G401 (cell line): ENCODE results near the gene NEK8. TPM values are rescaled to one million over a fixed set of nuclear protein-coding genes. Genes with fewer than 3 reads are reported as not detected.
"Not testable (repeated sequence)": the region's sequence is repeated elsewhere in the genome, so short reads cannot be mapped to it uniquely, and the experiment has no call there.

Source experiments
- DNase-seq: peaks from one replicate; pipeline ENCODE4 v3.0.0-alpha.2; 2015; ENCODE audit warnings: low spot score
- in situ Hi-C: cut with HindIII; loops from 2 replicates; pipeline ENCODE4 v1.10.0; 2016; ENCODE audit warnings: low sequenced_read_pairs, mixed read lengths
- total RNA-seq: library from RNA; depleted of rRNA; stranded (reverse); fragments of >200 nt; shearing (Covaris generic); gene quantifications from 2 replicates; pipeline ENCODE4 v1.2.3, GENCODE V29; 2014

The NEK8 gene
- total RNA-seq, 1 experiment from 2014 or later, result 10.2 TPM

DNA sequence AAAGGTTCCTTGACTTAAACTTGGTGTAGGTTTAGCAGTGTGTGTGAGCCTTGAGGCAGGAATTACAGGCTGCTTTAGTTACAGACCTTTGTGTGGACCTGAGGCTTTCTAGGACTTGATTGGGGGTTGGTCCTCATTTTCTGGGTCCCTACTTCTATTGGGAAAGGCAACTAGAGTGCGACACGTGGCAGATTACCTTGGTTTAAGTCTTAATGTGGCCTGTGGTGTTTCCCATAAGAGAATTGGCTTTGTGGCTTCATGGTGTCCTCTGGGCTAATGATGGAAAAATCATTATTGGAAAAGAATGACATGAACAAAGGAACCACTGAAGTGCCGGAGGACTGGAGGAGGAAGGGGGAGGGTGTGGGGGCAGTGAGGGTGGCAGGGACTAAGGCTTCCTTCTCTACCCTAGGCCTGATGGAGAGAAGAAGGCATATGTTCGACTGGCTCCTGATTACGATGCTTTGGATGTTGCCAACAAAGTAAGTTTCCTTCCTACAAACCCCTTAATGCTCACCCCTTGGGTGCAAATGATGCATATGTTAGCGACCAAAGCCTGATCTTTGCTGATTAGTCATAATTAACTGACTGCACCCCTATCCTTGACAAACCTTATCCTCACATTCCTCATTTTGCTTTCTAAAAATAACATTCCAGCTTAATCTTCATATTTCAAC lies 5.3 kb upstream of the NEK8 start:
- in situ Hi-C loops, result no loop called here
- DNase-seq, result no peak

DNA sequence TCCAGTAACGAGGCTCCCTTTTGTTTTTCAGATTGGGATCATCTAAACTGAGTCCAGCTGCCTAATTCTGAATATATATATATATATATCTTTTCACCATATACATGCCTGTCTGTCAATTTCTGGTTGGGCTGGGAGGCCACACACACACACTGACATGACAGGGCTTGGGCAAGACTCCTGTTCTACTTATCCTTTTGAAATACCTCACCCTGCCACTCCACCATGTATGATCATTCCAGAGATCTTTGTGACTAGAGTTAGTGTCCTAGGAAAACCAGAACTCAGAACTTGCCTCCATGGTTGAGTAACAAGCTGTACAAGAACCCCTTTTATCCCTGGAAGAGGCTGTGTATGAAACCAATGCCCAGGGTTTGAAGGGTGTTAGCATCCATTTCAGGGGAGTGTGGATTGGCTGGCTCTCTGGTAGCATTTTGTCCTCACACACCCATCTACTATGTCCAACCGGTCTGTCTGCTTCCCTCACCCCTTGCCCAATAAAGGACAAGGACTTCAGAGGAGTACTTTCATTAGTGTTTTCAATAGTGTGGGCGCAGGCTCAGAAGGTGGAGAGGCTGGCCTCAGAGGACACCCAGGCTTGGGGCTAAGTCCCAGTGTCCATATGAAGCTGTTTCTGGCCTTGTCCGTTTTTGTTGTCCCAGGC lies 4.6 kb upstream of the NEK8 start:
- in situ Hi-C loops, DNase-seq: not testable (repeated sequence)

DNA sequence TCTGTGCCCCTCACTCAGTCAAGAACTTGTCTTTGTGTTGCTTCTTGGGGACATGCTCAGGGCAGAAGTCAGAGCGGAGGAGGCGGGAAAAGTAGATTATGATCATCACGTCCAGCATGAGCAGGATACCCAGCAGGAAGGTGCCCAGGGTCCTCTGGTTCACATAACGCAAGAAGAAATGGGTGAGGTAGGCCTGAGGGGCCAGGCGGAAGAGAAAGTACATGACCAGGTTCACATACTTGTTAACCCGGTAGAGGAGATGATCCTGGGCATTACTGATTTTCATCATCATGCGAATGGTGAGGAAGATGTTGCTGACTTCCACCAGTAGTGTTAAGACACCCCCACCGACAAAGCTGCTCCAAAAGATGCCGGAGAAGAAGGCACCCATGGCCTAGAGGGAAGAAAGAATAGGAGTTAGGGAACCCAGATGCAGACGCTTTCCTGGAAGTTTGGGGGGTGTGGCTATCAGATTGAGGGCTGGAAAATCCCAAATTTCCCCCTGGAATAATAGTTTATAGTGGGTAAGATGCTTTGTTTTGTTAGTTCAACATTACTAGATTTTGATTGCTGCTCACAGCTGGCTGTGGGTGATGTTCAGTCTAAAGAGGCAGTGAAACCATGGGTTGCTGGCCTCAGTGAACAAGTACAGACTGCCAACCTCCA lies 4.0 kb upstream of the NEK8 start:
- DNase-seq, result peak; percentile 19
- in situ Hi-C loops, result no loop called here

DNA sequence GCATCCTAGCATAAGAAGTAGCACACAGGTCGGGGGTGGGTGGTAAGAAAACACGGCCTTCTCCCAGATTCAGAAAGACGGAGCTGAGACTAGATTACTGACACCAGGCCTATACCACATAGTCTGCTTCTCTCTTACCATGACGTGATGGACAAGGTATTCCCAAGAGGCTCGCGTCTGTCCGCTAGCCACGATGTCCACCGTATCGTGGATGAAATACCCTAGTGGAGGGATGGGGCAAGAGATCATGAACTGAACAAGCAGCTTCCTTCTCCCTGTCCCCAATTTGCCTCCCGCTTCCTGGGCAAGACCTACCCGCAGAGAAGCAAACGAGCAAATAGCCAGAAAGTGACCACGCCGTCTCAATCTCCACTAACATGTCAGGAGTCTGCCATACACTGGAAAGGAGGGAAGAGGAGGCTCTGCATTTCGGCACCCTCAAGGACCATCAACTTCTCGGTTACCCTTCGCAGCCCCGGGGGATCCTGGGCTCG lies 3.4 kb upstream of the NEK8 start:
- in situ Hi-C loops, result no loop called here
- peak; percentile 54 for DNase-seq

DNA sequence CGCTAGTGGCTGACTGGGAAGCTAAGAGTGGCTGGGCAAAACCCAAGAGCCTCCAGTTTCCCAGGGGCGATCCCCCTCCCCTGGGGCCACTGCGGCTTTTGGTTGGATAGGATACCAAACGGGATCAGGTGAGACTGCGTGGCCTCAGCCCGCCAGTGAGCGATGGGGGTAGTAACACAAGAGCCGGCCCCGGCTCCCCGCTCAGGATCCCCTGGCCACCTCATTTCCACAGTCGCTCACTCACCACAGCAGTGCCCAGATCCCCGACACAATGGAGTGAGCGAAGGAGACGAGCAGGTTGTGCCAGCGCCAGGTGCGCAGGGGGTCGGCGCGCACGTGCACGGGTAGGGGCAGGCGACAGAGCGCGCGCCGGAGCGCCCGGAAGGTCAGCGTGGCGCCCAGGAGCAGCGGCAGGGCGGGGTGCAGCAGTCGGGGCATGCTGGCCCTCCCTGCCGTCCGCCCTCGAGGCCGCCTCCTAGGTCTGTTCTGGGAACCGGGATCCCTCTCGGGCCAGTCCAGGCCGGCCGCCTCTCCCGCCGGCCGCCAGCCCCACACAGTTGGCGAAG lies 2.8 kb upstream of the NEK8 start:
- in situ Hi-C loops, result no loop called here
- peak; percentile 56 for DNase-seq

DNA sequence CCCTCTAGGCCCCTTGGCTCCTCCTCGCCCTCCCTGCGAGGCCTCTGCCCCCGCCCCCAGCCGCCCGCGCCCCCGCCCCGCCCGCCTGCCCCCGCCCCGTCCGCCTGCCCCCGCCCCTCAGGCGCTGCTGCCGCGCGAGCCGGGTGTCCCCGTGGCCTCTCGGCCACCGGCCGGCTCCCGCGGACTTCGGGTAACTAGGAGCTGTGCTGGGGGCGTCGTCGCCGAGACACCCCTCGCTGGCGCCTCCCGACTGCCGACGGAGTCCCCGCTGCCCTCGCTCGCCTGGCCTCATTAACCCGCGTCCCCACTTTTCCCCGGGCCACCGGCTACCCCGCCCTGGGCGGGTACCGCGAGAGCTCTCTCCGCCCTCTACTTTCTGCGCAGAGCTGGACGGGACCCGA lies 2.4 kb upstream of the NEK8 start, which contains the start of gene TLCD1:
TSS of gene TLCD1 (minus strand) at position 8 of the 401 bp plus-strand sequence. CDS start 136 bp downstream, outside the sequence.
- DNase-seq, result peak; percentile 35
- in situ Hi-C loops, result no loop called here

DNA sequence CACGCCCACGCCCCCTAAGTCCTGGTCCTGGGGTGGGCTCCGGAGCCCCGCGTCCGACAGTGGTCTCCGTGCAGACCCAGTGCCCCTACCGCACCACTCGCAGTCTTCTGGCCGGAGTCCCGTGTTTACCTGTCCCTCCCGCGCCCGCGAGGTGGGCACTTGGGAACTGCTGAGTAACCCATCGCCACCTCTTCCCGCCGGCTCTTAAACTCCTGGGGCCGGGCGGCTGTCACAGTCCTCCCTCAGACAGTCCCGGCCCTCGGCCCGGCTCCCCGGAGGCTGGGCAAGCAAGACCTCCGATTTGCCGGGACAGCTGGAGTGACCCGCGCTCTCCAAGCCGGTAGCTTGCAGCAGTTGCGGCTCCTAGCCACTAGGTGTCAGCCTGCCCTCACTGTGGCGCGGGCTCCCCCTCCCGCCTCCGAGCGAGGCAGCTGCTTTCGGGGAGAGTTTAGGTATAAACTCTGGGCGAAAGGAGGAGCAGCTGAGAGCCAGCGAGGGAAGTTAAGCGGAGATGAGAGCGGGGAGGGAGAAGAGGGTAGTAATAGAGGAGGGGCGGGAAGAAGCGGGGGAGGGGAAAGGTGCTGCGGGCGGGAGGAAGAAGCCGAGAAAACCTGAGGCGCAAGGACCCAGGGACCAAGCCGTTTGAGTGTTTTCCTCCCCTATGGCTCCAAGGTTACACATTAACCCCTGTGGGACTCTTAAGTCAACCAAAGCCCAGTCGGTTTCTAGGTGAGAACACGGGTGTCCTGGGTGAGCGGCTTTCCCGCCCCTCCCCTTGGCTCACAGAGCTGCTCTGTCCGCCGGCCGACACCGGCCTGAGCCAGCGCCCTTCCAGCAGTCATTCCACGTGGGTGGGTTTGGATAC lies 1.7 kb upstream of the NEK8 start:
- in situ Hi-C loops, result no loop called here
- DNase-seq, result peak; percentile 91

DNA sequence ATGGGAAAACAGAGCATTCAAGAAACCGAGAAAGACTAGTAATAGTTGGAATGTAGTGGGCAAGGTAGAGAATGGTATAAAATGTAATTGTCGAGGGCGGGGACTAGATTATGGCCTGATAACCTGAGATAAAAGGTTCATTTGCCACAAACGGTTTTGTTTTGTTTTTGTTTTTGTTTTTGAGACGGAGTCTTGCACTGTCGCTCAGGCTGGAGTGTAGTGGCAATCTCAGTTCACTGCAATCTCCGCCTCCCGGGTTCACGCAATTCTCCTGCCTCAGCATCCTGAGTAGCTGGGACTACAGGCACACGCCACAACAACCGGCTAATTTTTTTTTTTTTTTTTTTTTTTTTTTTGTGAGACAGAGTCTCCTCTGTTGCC lies 1.4 kb downstream of the NEK8 start:
- in situ Hi-C loops, result no loop called here

DNA sequence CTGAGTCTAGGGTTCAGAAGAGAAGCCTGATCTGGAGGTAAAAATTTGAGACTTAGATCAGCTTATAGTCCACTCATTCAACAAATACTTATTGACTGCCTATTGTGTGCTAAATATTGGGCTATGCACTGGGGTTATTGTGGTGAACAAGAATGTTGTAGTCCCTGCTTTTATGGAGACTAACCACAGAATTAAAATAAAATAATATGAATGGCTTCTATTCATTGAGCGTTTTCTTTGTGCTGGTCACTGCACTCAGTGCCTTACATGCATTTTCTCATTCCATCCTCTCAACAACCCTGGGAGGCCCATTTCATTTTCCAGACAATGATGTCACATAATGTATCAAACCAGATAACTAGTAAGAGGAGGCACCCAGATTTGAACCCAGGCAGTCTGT lies 4.8 kb downstream of the NEK8 start:
- in situ Hi-C loops, result no loop called here

More for the DNA sequence above, 1.4 kb downstream of the NEK8 start:
- no peak for DNase-seq

DNA sequence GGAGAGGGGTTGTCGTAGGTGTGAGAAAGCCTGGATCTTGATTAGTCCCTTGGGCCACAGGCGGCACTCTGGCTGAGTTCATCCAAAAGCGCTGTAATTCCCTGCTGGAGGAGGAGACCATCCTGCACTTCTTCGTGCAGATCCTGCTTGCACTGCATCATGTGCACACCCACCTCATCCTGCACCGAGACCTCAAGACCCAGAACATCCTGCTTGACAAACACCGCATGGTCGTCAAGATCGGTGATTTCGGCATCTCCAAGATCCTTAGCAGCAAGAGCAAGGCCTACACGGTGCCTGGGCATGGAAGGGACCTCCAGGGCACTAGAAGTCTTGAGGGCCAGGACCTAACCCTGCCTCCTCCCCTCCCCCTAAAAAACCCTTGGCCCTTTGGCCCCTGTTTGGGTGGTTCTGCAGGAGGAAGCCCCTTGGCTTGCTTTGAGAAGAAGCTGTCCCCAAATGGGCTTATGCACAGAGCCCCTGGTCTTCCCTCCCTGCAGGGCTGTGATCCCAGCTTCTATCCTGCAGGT lies 6.2 kb downstream of the NEK8 start:
- in situ Hi-C loops, result no loop called here
- no peak for DNase-seq

More for the DNA sequence above, 4.8 kb downstream of the NEK8 start:
- no peak for DNase-seq

DNA sequence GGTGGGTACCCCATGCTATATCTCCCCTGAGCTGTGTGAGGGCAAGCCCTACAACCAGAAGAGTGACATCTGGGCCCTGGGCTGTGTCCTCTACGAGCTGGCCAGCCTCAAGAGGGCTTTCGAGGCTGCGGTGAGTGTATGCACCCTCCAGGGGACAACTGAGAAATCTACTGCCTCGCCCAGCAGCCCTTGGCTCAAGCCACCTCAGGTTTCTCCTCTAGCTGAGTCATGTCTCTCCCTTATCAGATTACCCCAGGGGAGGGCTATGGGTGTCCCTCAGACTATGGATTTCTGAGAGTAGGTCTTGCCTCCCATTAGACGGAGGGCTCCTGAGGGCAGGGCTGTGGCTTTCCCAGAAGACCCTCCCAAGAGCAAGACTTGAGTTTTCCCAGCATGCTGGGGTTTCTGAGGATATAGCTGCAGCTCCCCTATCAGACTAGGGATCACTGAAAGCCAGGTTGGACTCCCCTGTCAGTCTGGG lies 6.7 kb downstream of the NEK8 start:
- in situ Hi-C loops, result no loop called here
- no peak for DNase-seq

DNA sequence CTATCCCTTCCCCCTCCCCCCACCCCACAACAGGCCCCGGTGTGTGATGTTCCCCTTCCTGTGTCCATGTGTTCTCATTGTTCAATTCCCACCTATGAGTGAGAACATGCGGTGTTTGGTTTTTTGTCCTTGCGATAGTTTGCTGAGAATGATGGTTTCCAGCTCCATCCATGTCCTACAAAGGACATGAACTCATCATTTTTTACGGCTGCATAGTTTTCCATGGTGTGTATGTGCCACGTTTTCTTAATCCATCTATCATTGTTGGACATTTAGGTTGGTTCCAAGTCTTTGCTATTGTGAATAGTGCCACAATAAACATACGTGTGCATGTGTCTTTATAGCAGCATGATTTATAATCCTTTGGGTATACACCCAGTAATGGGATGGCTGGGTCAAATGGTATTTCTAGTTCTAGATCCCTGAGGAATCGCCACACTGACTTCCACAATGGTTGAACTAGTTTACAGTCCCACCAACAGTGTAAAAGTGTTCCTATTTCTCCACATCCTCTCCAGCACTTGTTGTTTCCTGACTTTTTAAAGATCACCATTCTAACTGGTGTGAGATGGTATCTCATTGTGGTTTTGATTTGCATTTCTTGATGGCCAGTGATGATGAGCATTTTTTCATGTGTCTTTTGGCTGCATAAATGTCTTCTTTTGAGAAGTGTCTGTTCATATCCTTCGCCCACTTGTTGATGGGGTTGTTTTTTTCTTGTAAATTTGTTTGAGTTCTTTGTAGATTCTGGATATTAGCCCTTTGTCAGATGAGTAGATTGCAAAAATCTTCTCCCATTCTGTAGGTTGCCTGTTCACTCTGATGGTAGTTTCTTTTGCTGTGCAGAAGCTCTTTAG lies 7.6 kb downstream of the NEK8 start:
- in situ Hi-C loops, DNase-seq: not testable (repeated sequence)

DNA sequence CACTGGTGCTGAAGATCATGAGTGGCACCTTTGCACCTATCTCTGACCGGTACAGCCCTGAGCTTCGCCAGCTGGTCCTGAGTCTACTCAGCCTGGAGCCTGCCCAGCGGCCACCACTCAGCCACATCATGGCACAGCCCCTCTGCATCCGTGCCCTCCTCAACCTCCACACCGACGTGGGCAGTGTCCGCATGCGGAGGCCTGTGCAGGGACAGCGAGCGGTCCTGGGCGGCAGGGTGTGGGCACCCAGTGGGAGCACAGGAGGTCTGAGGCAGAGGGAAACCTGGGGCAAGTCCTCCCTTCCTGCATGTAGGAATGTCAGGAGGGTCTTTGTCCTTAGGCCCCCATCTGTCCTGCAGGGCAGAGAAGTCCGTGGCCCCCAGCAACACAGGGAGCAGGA lies 8.7 kb downstream of the NEK8 start:
- in situ Hi-C loops, result no loop called here
- no peak for DNase-seq

DNA sequence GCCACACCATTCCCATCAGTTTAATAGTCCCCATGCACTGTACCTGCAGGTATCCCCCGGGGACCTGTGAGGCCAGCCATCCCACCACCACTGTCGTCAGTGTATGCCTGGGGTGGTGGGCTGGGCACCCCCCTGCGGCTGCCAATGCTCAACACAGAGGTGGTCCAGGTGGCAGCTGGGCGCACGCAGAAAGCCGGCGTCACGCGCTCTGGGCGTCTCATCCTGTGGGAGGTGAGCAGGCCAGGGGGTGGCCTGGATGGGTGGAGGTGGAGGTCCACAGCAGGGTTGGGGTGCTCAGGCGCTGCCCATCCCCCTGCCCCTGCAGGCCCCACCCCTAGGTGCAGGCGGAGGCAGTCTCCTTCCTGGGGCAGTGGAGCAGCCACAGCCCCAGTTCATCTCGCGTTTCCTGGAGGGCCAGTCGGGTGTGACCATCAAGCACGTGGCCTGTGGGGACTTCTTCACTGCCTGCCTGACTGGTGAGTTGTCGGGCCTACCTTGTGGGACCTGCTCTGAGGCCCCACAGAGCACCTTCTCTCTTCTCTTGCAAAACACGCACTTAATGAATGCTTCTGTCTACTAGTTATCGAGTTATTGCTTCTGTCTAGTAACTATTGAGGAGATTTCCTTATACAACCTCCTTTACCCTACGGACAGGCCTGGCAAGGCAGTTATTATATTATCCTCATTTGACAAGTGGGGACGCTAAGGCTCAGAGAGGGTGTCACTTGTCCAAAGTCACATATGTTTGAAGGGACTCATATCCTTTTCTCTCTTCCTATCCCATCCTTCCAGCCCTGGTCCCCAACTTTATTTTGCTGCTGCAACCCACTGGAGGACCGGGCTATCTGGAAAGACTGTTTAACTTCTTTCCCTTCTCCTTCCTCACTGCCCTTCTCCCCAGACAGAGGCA lies 9.4 kb downstream of the NEK8 start:
- no peak for DNase-seq
- in situ Hi-C loops, result no loop called here

DNA sequence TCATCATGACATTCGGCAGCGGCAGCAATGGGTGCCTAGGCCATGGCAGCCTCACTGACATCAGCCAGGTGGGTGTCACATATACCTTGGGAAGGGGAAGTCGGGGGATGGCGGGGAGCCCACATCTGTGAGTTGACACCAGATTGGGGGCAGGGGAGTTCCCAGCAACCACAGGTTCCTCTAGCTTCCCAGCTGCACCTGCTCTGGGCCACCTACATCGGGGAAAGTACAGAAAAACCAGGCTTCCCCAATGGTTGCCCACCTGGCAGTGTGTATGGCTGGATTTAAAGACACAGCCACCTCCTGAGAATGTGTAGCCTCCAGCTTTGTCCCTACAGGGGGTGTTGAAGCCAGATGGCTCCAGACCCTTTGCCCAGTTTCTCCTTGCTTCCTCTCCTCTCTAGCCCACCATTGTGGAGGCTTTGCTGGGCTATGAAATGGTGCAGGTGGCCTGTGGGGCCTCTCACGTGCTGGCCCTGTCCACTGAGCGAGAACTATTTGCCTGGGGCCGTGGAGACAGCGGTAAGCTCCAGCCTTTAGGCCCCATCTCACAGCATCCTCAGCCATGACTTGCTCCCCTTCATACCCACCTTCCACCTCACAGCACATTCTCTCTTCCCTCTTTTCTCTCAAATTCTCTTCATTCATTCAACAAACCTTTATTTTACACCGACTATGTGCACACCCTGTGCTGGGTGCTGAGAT lies 10.2 kb downstream of the NEK8 start:
- in situ Hi-C loops, result no loop called here
- no peak for DNase-seq
